ENCODE data around the gene TBC1D22A.
A peak's percentile ranks its signal among the peaks of the same experiment; 100 is the strongest.

The TBC1D22A gene

GRCh38 chr22:47213571-47214230 lies 451.3 kb downstream of the TBC1D22A start:
- Histone ChIP-seq H3K4me2 (no peak overlapping the region), H3K79me2 (ENCODE audit: insufficient read depth, low read depth) (no peaks in the 10 kb centered on the region), H2AFZ (ENCODE audit: low read depth) (no peak overlapping the region), H3K27ac (no peak overlapping the region), H3K36me3 (ENCODE audit: insufficient read depth) (no peaks in the 10 kb centered on the region), H4K20me1 (ENCODE audit: insufficient read depth) (no peaks in the 10 kb centered on the region), H3K4me3 (IDR thresholded peaks at IDR 0.05; ENCODE audit: insufficient read depth, low read depth, low read length) (no peak overlapping the region), H3K9ac (no peak overlapping the region), H3K4me1 (ENCODE audit: low read depth, poor library complexity, severe bottlenecking) (no peaks in the 10 kb centered on the region), H3K27me3 (ENCODE audit: insufficient read depth, low read depth) (no peaks in the 10 kb centered on the region)
- TF ChIP-seq CTCF (conservative IDR thresholded peaks at IDR 0.05; ENCODE audit: low read depth, low read length): peak; percentile 58

- Histone ChIP-seq H3K9ac (no peak overlapping the region), H3K27me3 (ENCODE audit: insufficient read depth, low read depth) (no peaks in the 10 kb centered on the region), H2AFZ (ENCODE audit: low read depth) (no peak overlapping the region), H3K4me1 (ENCODE audit: low read depth, poor library complexity, severe bottlenecking) (no peaks in the 10 kb centered on the region), H3K36me3 (ENCODE audit: insufficient read depth) (no peaks in the 10 kb centered on the region), H4K20me1 (ENCODE audit: insufficient read depth) (no peaks in the 10 kb centered on the region), H3K4me2 (no peak overlapping the region), H3K79me2 (ENCODE audit: insufficient read depth, low read depth) (no peaks in the 10 kb centered on the region), H3K4me3 (IDR thresholded peaks at IDR 0.05; ENCODE audit: insufficient read depth, low read depth, low read length) (no peak overlapping the region), H3K27ac (no peak overlapping the region)
- TF ChIP-seq CTCF (conservative IDR thresholded peaks at IDR 0.05; ENCODE audit: low read depth, low read length): no peak
These were observed 453.4 kb downstream of the TBC1D22A start for GRCh38 chr22:47215851-47216250.

GRCh38 chr22:47218671-47219070 lies 456.2 kb downstream of the TBC1D22A start:
- H4K20me1 ChIP-seq (ENCODE audit: insufficient read depth): no peaks in the 10 kb centered on the region
- no peaks in the 10 kb centered on the region for H3K36me3 ChIP-seq (ENCODE audit: insufficient read depth)
- H3K9ac ChIP-seq: no peak overlapping the region
- H3K27me3 ChIP-seq (ENCODE audit: insufficient read depth, low read depth): no peaks in the 10 kb centered on the region
- TF ChIP-seq CTCF (conservative IDR thresholded peaks at IDR 0.05; ENCODE audit: low read depth, low read length): no peak
- no peak overlapping the region for H3K4me2 ChIP-seq
- H2AFZ ChIP-seq (ENCODE audit: low read depth): no peak overlapping the region
- H3K4me3 ChIP-seq (IDR thresholded peaks at IDR 0.05; ENCODE audit: insufficient read depth, low read depth, low read length): no peak overlapping the region
- no peaks in the 10 kb centered on the region for H3K79me2 ChIP-seq (ENCODE audit: insufficient read depth, low read depth)
- H3K27ac ChIP-seq: no peak overlapping the region
- no peaks in the 10 kb centered on the region for H3K4me1 ChIP-seq (ENCODE audit: low read depth, poor library complexity, severe bottlenecking)

GRCh38 chr22:47219789-47220188 lies 457.3 kb downstream of the TBC1D22A start:
- Histone ChIP-seq H3K4me3 (IDR thresholded peaks at IDR 0.05; ENCODE audit: insufficient read depth, low read depth, low read length) (no peak overlapping the region), H3K4me2 (no peak overlapping the region), H3K79me2 (ENCODE audit: insufficient read depth, low read depth) (no peaks in the 10 kb centered on the region), H3K9ac (no peak overlapping the region), H3K4me1 (ENCODE audit: low read depth, poor library complexity, severe bottlenecking) (no peaks in the 10 kb centered on the region), H3K36me3 (ENCODE audit: insufficient read depth) (no peaks in the 10 kb centered on the region), H4K20me1 (ENCODE audit: insufficient read depth) (no peaks in the 10 kb centered on the region), H2AFZ (ENCODE audit: low read depth) (no peak overlapping the region), H3K27me3 (ENCODE audit: insufficient read depth, low read depth) (no peaks in the 10 kb centered on the region), H3K27ac (no peak overlapping the region)
- TF ChIP-seq CTCF (conservative IDR thresholded peaks at IDR 0.05; ENCODE audit: low read depth, low read length): no peak
